ENCODE data around the gene H3-3A.

H3-3A gene

GRCh38 chr1:226117330-226117729 lies 54.8 kb downstream of the H3-3A start:
- no peak for DNase-seq (ENCODE audit: low read depth in 2 of 2)
- no peak overlapping the region for H3K4me3 ChIP-seq (replicated peaks in 1 of 2; ENCODE audit: low read depth in 2 of 2, low read length in 2 of 2)
- TF ChIP-seq, protein P1, sequence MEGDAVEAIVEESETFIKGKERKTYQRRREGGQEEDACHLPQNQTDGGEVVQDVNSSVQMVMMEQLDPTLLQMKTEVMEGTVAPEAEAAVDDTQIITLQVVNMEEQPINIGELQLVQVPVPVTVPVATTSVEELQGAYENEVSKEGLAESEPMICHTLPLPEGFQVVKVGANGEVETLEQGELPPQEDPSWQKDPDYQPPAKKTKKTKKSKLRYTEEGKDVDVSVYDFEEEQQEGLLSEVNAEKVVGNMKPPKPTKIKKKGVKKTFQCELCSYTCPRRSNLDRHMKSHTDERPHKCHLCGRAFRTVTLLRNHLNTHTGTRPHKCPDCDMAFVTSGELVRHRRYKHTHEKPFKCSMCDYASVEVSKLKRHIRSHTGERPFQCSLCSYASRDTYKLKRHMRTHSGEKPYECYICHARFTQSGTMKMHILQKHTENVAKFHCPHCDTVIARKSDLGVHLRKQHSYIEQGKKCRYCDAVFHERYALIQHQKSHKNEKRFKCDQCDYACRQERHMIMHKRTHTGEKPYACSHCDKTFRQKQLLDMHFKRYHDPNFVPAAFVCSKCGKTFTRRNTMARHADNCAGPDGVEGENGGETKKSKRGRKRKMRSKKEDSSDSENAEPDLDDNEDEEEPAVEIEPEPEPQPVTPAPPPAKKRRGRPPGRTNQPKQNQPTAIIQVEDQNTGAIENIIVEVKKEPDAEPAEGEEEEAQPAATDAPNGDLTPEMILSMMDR (IDR thresholded peaks at IDR 0.05; ENCODE audit: low read depth, low read length), result no peak

DNA sequence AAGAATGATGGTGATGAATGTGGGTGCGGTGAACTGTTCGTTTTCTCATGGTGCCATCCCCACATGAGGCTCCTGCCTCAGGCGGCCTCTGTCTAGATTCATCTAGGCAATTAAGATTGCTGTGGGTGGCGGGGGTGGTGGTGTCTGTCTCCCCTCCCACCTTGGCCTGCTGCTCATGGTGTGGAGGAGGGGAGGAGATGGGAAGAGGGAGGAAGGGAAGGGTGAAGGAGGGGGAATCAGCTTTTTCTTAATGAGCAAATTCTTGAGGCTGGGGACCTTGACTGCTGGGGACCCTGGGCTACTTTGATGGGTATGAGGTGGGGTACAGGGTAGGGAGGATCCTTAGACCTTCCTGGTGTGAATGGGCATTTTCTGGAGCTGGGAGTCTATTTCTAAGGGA lies 55.8 kb downstream of the H3-3A start:
- TF ChIP-seq, protein P1 (IDR thresholded peaks at IDR 0.05; ENCODE audit: low read depth, low read length), result no peak
- DNase-seq (ENCODE audit: low read depth in 2 of 2), result no peak
- no peak overlapping the region for H3K4me3 ChIP-seq (replicated peaks in 1 of 2; ENCODE audit: low read depth in 2 of 2, low read length in 2 of 2)

GRCh38 chr1:226119169-226119568 lies 56.7 kb downstream of the H3-3A start:
- H3K4me3 ChIP-seq (replicated peaks in 1 of 2; ENCODE audit: low read depth in 2 of 2, low read length in 2 of 2), result no peak overlapping the region
- TF ChIP-seq, protein P1 (IDR thresholded peaks at IDR 0.05; ENCODE audit: low read depth, low read length), result no peak
- no peak for DNase-seq (ENCODE audit: low read depth in 2 of 2)

- H3K4me3 ChIP-seq (replicated peaks in 1 of 2; ENCODE audit: low read depth in 2 of 2, low read length in 2 of 2), result no peak overlapping the region
- TF ChIP-seq, protein P1 (IDR thresholded peaks at IDR 0.05; ENCODE audit: low read depth, low read length), result no peak
- DNase-seq (ENCODE audit: low read depth in 2 of 2), result no peak
Observed at GRCh38 chr1:226120398-226120797, 57.9 kb downstream of the H3-3A start.

DNA sequence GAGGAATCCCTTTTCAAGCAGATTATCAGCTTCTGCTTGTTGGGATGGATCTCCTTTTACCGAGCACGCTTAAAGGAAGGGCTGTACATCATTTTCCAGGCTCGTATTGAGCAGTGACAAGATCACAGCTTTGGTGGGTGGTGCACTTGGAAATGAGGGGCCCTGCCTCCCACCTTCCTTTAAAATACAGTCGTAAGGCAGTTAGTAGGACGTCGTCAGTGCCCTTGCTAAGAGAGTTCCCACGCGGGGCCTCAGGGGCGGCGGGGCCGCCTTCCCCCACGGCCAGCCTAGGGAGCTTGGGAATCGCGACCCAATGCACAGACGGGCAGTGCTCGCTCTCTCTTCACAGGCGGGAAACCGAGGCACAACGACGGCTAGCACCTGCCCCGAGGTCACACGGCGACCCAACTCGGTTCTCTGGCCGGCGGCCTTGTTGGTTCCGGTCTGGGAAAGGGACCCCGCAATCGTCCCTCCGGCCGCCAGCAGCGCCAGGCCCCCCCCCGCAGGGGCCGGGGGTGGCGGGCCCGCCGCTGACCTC lies 58.6 kb downstream of the H3-3A start:
- no peak for DNase-seq (ENCODE audit: low read depth in 2 of 2)
- peak overlapping the region; percentile 25 to 37 for H3K4me3 ChIP-seq (replicated peaks in 1 of 2; ENCODE audit: low read depth in 2 of 2, low read length in 2 of 2)
- TF ChIP-seq, protein P1 (IDR thresholded peaks at IDR 0.05; ENCODE audit: low read depth, low read length), result no peak
